Activated CD4-positive, CD25-positive, alpha-beta regulatory T cell treated with anti-CD3 and anti-CD28 coated beads, Interleukin-2, amount 50 U/mL, for 24 hours (primary cell): ENCODE results near the gene DOCK7.
A peak's percentile ranks its signal among the peaks of the same experiment; 100 is the strongest.
"Not testable (repeated sequence)": the region's sequence is repeated elsewhere in the genome, so short reads cannot be mapped to it uniquely, and the experiment has no call there.

ENCODE experiments used
- ATAC-seq, 2 donors: fragments of 150-1000 bp; cut with Tn5 transposase; one replicate each; pipeline ENCODE4 v1.10.0; 2021; ENCODE audit warnings: mild to moderate bottlenecking in 1 of 2, moderate library complexity in 1 of 2

DOCK7 gene

DNA sequence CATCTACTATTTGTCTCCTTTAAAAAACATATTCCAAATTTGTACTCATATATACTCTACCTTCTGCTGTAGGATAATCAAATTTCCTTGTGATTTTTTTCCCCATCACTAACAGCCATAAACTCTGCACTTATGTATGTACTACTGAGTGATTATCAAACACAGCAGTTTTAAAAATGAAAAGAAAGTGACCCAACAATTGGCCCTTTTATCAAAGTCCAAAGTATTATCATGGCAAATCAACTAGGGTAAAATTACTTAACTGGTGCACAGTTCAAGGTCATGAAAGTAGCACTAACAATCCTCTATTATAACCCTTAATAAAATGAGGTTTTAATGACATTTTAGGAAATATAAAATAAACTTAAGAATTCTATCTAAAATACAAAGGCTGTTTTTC, 79.3 kb downstream of the DOCK7 start:
- ATAC-seq: no peak

- no peak for ATAC-seq
Observed at GRCh38 chr1:62601457-62601856, 86.7 kb downstream of the DOCK7 start.

GRCh38 chr1:62599044-62599443, 89.1 kb downstream of the DOCK7 start:
- ATAC-seq: peak; percentile 21 to 74

DNA sequence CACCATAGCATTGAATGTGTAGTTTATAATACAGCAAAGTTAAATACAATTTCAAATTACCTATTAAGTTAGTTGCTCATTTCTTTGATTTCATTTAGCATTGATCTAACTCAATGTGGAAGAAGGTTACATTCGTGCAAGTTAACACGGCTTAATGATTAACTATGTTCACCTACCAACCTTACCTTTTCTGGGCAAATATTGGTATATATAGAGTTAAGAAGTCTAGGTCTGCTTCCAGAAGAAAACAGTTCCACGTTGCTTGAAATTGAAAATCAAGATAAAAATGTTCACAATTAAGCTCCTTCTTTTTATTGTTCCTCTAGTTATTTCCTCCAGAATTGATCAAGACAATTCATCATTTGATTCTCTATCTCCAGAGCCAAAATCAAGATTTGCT, 90.9 kb downstream of the DOCK7 start, which contains the start of gene ANGPTL3:
Gene ANGPTL3, plus strand, starts transcription at position 240 of the 400 bp plus-strand sequence. Its CDS starts 47 bp downstream, at position 287.
- no peak for ATAC-seq

DNA sequence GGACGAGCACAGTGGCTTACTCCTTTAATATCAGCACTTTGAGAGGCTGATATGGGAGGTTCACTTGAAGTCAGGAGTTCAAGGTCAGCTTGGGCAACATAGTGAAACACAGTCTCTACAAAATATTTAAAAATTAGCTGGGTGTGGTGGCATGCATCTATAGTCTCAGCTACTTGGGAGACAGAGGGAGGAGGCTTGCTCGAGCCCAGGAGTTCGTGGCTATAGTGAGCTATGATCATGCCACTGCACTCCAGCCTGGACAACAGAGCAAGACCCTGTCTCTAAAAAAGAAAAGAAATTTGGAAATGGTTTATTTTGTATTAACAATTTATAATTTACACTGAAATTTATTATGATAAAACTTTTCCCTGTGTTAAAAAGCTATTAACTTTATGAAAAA, 92.5 kb downstream of the DOCK7 start:
- ATAC-seq: no peak

DNA sequence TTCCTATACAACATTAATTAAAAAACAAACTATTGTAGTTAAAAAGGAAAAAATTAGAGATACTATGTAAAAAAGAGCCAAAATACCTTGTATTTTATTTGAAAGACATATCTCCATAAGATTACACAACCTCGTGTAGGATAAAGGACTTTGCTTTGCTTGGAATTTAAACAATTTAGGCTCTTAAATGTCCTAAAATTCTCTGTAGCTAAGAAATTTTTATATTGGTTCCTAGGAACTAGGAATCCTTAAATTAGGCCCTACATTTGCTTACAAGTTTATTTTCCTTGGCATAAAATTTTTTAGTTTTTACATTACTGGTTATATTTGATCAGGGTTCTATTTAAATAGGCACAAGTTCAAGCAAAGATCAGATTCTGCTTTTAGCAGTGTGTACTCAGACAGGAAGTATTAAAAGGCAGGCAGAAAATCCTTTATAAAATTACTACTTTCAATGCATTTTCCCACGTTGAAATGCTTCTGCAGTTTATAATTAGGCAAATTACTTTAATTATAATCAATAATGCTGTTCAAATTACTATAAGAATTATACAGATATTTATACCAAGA, 94.3 kb downstream of the DOCK7 start:
- ATAC-seq: no peak

- no peak for ATAC-seq
Observed at GRCh38 chr1:62590970-62591368, 97.2 kb downstream of the DOCK7 start.

DNA sequence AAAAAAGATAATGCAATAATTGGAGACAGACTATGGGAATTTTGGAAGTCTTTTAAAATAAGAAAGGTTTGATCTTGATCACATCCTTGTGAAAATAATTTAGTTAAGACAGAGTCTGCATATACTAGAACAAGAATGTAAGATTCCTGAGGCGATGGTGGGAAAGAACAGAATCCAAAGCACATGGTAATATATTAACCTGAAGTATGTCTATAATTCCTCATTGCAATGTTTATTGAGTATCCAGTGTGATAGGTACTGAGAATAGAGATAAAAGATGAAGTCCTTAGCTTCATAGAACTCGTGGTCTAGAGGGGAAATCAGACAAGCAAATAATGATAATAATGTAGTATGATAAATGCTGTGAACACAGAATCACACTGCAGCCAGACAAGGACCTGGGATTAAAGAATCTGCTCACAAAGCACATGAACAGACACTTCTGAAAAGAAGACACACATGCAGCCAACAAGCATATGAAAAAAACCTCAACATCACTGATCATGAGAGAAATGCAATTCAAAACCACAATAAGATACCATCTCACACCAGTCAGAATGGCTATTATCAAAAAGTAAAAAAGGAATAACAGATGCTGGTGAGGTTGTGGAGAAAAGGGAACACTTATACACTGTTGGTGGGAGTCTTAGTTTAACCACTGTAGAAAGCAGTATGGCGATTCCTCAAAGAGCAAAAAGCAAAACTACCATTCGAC, 97.8 kb downstream of the DOCK7 start:
- ATAC-seq: no peak

DNA sequence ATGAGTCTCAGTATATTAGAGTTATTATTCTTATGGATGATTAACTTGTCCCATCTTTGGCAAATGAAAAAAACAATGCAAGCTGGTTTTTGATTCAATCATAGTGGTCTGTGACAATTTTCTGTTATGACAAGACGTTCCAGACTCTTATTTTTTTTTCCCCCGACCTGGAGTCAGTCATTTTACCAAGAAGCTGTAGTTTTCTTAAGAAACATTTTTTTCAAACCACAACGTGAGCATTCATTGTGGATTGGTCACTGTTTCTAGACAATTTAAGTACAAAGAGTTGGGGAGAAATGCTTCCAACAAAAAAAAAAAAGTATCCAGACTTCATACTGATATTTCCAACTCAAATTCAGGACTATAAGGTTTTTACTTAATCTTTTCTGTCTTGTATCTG, 98.9 kb downstream of the DOCK7 start:
- ATAC-seq: no peak

GRCh38 chr1:62588000-62588399, 100.2 kb downstream of the DOCK7 start:
- no peak for ATAC-seq

- ATAC-seq: no peak
Observed at GRCh38 chr1:62585469-62586155, 102.6 kb downstream of the DOCK7 start.

DNA sequence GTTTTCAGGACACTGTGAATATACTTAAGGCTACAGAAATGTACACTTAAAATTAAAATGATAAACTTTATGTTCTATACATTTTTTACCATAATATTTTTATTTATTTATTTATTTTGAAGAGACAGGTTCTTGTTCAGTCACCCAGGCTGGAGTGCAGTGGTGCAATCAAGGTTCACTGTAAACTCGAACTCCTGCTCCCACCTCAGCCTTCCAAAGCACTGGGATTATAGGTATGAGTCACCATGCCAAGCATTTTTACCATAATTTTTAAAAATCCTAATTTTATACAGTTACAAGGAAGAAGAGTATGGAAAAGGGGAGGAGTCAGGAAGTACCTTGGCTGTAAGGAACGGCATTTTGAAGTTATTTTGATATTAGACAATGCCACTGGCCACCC, 114.5 kb downstream of the DOCK7 start:
- no peak for ATAC-seq

DNA sequence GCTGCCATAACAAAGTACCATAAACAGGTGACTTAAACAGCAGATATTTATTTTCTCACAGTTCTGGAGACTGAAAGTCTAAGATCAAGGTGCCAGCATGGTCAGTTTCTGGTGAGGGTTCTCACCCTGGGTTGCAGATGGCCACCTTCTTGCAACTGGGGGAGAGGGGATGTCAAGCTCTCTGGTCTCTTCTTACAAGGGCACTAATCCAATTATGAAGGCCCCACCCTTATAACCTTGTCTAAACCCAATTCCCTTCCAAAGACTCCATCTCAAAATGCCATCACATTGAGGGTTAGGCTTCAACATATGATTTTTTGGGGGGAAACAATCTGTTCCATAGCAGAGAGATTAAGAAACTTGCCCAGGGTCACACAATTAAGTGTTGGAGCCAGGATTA, 115.7 kb downstream of the DOCK7 start:
- no peak for ATAC-seq

DNA sequence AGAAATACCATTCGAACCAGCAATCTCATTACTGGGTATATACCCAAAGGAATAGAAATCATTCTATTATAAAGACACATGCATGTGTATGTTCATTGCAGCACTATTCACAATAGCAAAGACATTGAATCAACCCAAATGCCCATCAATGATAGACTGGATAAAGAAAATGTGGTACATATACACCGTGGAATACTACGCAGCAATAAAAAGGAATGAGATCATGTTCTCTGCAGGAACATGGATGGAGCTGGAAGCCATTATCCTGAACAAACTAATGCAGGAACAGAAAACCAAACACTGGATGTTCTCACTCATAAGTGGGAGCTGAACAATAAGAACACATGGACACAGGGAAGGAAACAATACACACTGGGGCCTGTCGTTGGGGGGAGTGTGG, 116.7 kb downstream of the DOCK7 start:
- ATAC-seq: not testable (repeated sequence)

- not testable (repeated sequence) for ATAC-seq
Observed at GRCh38 chr1:62567926-62568325, 120.3 kb downstream of the DOCK7 start.

GRCh38 chr1:62567182-62567581, 121.0 kb downstream of the DOCK7 start:
- ATAC-seq: not testable (repeated sequence)

GRCh38 chr1:62561306-62561705, 126.9 kb downstream of the DOCK7 start:
- ATAC-seq: no peak

DNA sequence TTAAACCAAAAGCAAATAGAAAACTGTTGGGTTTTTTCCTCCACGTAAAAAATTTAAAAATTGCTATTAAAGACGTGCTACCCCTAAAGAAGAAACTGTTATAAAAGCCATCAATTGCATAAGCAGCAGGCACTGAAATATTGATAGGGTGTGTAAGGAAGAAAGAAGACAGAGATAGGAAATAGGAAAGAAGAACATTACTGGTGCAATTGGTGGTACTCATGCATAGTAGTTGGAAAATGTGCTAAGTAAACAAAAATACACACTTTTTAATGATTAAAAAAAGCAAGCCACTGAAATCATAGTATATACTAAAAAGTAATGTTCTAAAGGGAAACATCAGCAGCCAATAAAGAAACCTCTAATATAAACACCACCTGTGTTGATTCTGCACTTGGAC, 143.6 kb downstream of the DOCK7 start:
- ATAC-seq: no peak

- ATAC-seq: no peak
Observed at GRCh38 chr1:62541048-62541447, 147.1 kb downstream of the DOCK7 start.

- no peak for ATAC-seq
Observed at GRCh38 chr1:62539028-62539447, 149.1 kb downstream of the DOCK7 start.

DNA sequence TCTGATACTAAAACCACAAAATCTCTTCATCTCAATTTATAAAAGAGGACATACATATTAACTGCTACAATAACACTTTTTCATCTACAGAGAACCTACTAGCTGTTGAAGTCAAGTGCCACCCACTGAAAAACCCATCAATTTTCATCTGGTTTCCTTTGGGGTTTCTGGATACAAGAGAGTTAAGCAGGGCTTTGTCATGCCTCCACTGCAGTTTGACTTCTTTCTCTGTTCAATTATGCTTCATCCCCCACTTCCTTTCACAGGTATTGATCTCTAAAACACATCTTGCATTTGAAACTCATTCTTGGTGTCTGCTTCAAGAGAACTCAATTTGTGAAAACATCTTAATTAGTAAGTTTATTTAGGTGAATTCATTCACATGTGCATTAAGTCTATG, 151.3 kb downstream of the DOCK7 start:
- ATAC-seq: no peak

DNA sequence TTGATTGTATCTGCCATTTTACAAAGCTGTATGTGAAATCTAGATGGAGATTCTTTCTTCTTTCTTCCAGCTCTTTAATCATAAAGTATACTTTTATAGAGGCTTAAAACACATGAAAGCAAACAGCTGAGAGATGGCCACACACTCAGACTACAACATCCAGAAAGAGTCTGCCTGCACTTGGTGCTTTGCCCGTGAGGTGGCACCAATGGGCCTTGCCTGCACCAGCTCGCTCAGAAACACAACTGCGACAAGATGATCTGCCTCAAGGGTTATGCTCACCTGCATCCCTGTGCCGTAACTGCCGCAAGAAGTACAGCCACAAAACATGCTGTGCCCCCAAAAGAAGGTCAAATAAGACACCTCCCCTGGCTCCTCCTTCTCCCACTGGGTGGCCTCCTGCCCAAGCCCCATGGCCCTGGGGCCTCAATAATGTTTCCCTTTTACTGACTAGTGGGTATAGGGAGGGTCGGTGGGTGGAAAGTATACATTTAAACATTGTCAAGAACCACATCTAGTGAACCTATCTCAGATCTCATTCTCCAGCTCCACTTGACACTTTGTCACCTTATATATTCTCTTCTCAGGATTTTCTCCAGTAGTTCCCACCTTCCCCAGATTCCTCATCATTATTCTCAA, 157.6 kb downstream of the DOCK7 start:
- ATAC-seq: no peak

GRCh38 chr1:62529227-62529626, 159.0 kb downstream of the DOCK7 start:
- ATAC-seq: no peak

- ATAC-seq: no peak
Observed at GRCh38 chr1:62528015-62528414, 160.2 kb downstream of the DOCK7 start.
